Endothelial cell of umbilical vein (primary cell): Measurements from ENCODE around the gene BIRC3. TPM values are rescaled to one million over a fixed set of nuclear protein-coding genes. Genes with fewer than 3 reads are reported as not detected.

ENCODE experiments used
- BruUV-seq: library from RNA; stranded (reverse); fragments of 400-500 nt; replicated peaks from 2 replicates; lab custom pipeline; 2021; lab: Mats Ljungman, UMichigan
- CTCF ChIA-PET: fragments of 300-600, 350-600 bp; sonication (Branson Sonifier 250); formaldehyde crosslinking; loops from one replicate; lab custom pipeline; 2021; ENCODE audit warnings: antibody characterized with exemption, inconsistent platforms; lab: Charles Lee
- POLR2A ChIA-PET: fragments of 300-600, 350-600 bp; sonication (Branson Sonifier 250); formaldehyde crosslinking; loops from one replicate; lab custom pipeline; 2021; ENCODE audit warnings: antibody characterized with exemption, inconsistent platforms; lab: Charles Lee
- DNase-seq: peaks from one replicate; pipeline ENCODE4 v3.0.0-alpha.2; 2011; ENCODE audit warnings: low read depth, low spot score
- FAIRE-seq: peaks from 2 replicates; lab custom pipeline; 2011; peaks lifted over from hg19 to GRCh38; lab: Jason Lieb, UNC
- H2AFZ ChIP-seq: 2 replicates; pipeline ENCODE4 v1.6.0; 2012; ENCODE audit warnings: low read depth, low read length, control low read depth, inconsistent platforms
- H3K27ac ChIP-seq: 2 replicates; pipeline ENCODE4 v1.5.1; 2011; ENCODE audit warnings: low read depth, mild to moderate bottlenecking, control low read depth, low read length, moderate library complexity; ENCODE audit not compliant: insufficient read depth
- H3K27me3 ChIP-seq, 2 experiments: 2 replicates each; pipeline versions ENCODE4 v1.6.0 to v1.6.1; 2011; ENCODE audit warnings: low read length in 2 of 2, mixed read lengths in 1 of 2; ENCODE audit not compliant: control insufficient read depth in 2 of 2, insufficient read depth in 2 of 2
- H3K36me3 ChIP-seq, 2 experiments: 2 replicates in 1 of 2; 3 replicates in 1 of 2; pipeline ENCODE4 v1.5.1; 2011; ENCODE audit warnings: low read length in 2 of 2, mild to moderate bottlenecking in 1 of 2, moderate library complexity in 1 of 2; ENCODE audit not compliant: control insufficient read depth in 2 of 2, insufficient read depth in 2 of 2; ENCODE audit errors: extremely low read depth in 1 of 2
- H3K4me1 ChIP-seq: 3 replicates; pipeline ENCODE4 v1.5.1; 2011; ENCODE audit warnings: mild to moderate bottlenecking, low read length; ENCODE audit not compliant: control insufficient read depth, insufficient read depth; ENCODE audit errors: extremely low read depth
- H3K4me2 ChIP-seq: 2 replicates; pipeline ENCODE4 v1.6.1; 2011; ENCODE audit warnings: low read length, control low read depth, mixed read lengths; ENCODE audit not compliant: insufficient read depth
- H3K4me3 ChIP-seq, 3 experiments: fragments of 200-600 bp in 1 of 3; sonication (generic), shearing (Covaris generic) in 1 of 3; replicated peaks in 1 of 3; 2 replicates each; pipeline ENCODE4 v1.5.1; 2011 to 2016; ENCODE audit warnings: control low read depth in 3 of 3, low read length in 3 of 3, mild to moderate bottlenecking in 2 of 3, inconsistent platforms in 1 of 3, low read depth in 1 of 3, moderate library complexity in 1 of 3; ENCODE audit not compliant: insufficient read depth in 1 of 3
- H3K79me2 ChIP-seq: 2 replicates; pipeline ENCODE4 v1.6.0; 2012; ENCODE audit warnings: low read length, inconsistent platforms; ENCODE audit not compliant: control insufficient read depth, insufficient read depth
- H3K9ac ChIP-seq: replicated peaks from 2 replicates; pipeline ENCODE3; 2011; ENCODE audit warnings: low read length, control low read depth; ENCODE audit not compliant: insufficient read depth; ENCODE audit errors: extremely low read depth
- H3K9me1 ChIP-seq: replicated peaks from 3 replicates; pipeline ENCODE4 v1.6.0; 2011; ENCODE audit warnings: mild to moderate bottlenecking, low read length; ENCODE audit not compliant: control insufficient read depth, insufficient read depth; ENCODE audit errors: extremely low read depth
- H3K9me3 ChIP-seq: replicated peaks from 2 replicates; pipeline ENCODE4 v1.5.1; 2012; ENCODE audit warnings: low read length, inconsistent platforms; ENCODE audit not compliant: control insufficient read depth, insufficient read depth
- H4K20me1 ChIP-seq: replicated peaks from 2 replicates; pipeline ENCODE3; 2011; ENCODE audit warnings: mild to moderate bottlenecking, low read length; ENCODE audit not compliant: control insufficient read depth, insufficient read depth; ENCODE audit errors: extremely low read depth
- EZH2 ChIP-seq: IDR thresholded peaks from 2 replicates; pipeline ENCODE4 v1.6.1; 2012; ENCODE audit warnings: borderline replicate concordance, low read depth, mild to moderate bottlenecking, moderate library complexity, low read length, inconsistent platforms; ENCODE audit not compliant: severe bottlenecking
- FOS ChIP-seq: IDR thresholded peaks from 2 replicates; pipeline ENCODE4 v1.6.1; 2011; ENCODE audit warnings: mild to moderate bottlenecking, low read length, moderate library complexity, borderline replicate concordance; ENCODE audit not compliant: insufficient read depth
- GATA2 ChIP-seq: IDR thresholded peaks from 2 replicates; pipeline ENCODE4 v1.7.0; 2011; ENCODE audit warnings: low read depth, mild to moderate bottlenecking, moderate library complexity, mixed read lengths, low read length; ENCODE audit not compliant: insufficient read length, insufficient read depth
- JUN ChIP-seq: IDR thresholded peaks from 2 replicates; pipeline ENCODE4 v1.6.1; 2011; ENCODE audit warnings: borderline replicate concordance, low read depth; ENCODE audit not compliant: insufficient read length, insufficient read depth
- MYC ChIP-seq: IDR thresholded peaks from one replicate; pipeline ENCODE4 v1.6.1; 2011; ENCODE audit warnings: mild to moderate bottlenecking, low read depth, low read length
- POLR2A ChIP-seq: IDR thresholded peaks from 2 replicates; pipeline ENCODE4 v1.6.1; 2012; ENCODE audit warnings: low read depth, mild to moderate bottlenecking, control low read depth, low read length
- POLR2AphosphoS5 ChIP-seq: IDR thresholded peaks from 2 replicates; pipeline ENCODE4 v1.6.1; 2012; ENCODE audit warnings: low read depth, mild to moderate bottlenecking, control low read depth, low read length, moderate library complexity; ENCODE audit not compliant: insufficient read depth
- dilution Hi-C: fragments of 300-500 bp; cut with MboI; formaldehyde crosslinking; loops from one replicate; pipeline ENCODE4 v1.15.0; 2019; ENCODE audit warnings: low sequenced_read_pairs; ENCODE audit not compliant: extremely low pct_ligation_motif_present
- intact Hi-C: fragments of 100-400 bp; cut with micrococcal nuclease; formaldehyde crosslinking; loops from one replicate; pipeline ENCODE4 v1.10.0; 2022
- polyA plus RNA-seq, 4 experiments: library from polyadenylated mRNA; depleted of rRNA in 3 of 4; stranded (reverse) in 3 of 4; unstranded in 1 of 4; fragments of >200 nt; gene quantifications; 2 replicates each; pipeline versions ENCODE4 v1.2.1 to v1.2.3, GENCODE V29; 2011 to 2012; ENCODE audit warnings: missing spikeins in 1 of 4
- total RNA-seq: library from RNA; stranded (reverse); gene quantifications from 2 replicates; pipeline ENCODE4 v1.2.3, GENCODE V29; 2021

Gene BIRC3
- total and polyA plus RNA-seq, 2 donors (not counting 3 experiments of a cell fraction or from before 2014, with no cell fraction given): 0.28 to 1.4 TPM

DNA sequence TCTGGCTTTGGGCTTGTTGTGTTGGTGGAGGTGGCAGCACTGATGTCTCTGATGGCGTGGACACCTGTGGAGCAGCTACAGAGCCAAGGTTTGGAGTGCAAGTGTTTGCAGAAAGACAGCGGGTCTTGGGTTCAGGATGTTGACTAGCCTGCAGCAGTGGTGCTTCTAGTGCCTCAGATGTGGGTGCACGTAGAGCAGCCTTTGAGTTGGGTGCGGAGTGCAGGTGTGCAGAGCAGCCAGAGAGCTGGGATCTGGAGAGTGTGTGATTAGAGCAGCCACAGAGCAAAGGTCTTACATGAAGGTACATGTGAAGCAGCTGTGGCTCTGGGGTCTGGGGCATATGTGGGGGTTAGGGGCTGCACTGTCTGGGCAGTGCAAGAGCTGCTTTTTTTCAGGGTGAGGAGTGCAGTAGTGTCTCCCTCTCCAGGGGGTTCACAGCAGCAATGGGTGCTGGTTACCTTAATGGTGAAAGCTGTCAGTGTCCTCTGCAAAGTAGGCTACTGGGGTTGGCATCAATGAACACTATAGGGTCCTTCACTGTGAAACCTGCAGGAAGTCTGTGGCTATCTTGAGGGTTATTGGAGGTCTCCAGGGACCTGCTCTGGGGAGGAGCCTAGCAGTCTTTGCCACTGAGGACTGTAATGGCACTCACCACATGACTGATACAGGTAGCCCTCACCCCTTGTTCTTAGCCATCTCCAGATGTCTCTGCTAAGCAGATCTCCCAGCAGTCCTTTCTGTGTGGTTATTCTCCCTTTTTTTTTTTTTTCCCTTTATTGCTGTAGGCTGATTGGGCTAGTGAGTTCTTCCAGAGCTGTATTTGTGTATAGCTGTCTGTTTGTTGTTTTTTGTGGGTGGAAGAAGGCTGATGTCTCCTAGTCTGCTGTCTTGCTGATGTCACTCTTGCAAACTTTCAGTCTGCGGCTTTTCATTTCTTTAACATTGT is 44.1 kb downstream of the BIRC3 start:
- H3K27ac ChIP-seq: no peak overlapping the region
- ChIA-PET POLR2A (no interaction called here), CTCF (interaction anchor here (0.7 to 3.9 kb wide), 3 partner anchors 19 to 818 kb away, joined by 3 to 15 read pairs (median 4); no protein-coding TSS in a partner anchor)
- H3K4me2 ChIP-seq: no peak overlapping the region
- H3K27me3 ChIP-seq: no peaks in the 10 kb centered on the region
- BruUV-seq: no TSS peak
- H3K79me2 ChIP-seq: peaks cover 60% of the 10 kb centered on the region
- H3K9me3 ChIP-seq: no peaks in the 10 kb centered on the region
- no peak overlapping the region for H3K4me3 ChIP-seq
- dilution Hi-C loops (no loop called here), intact Hi-C loops (no loop called here)
- no peaks in the 10 kb centered on the region for H3K4me1 ChIP-seq
- FAIRE-seq (no peak), DNase-seq (no peak)
- H2AFZ ChIP-seq: no peak overlapping the region
- no peak overlapping the region for H3K9ac ChIP-seq
- no peaks in the 10 kb centered on the region for H4K20me1 ChIP-seq
- H3K9me1 ChIP-seq: no peaks in the 10 kb centered on the region
- TF ChIP-seq POLR2AphosphoS5 (no peak), EZH2 (no peak), JUN (no peak), MYC (no peak), POLR2A (no peak), GATA2 (no peak), FOS (no peak)
- peaks cover 16 to 36% of the 10 kb centered on the region in 2 experiments for H3K36me3 ChIP-seq
